Measurements from ENCODE around the gene GLRX3.
"Not testable (repeated sequence)": the region's sequence is repeated elsewhere in the genome, so short reads cannot be mapped to it uniquely, and the experiment has no call there.

Gene GLRX3

DNA sequence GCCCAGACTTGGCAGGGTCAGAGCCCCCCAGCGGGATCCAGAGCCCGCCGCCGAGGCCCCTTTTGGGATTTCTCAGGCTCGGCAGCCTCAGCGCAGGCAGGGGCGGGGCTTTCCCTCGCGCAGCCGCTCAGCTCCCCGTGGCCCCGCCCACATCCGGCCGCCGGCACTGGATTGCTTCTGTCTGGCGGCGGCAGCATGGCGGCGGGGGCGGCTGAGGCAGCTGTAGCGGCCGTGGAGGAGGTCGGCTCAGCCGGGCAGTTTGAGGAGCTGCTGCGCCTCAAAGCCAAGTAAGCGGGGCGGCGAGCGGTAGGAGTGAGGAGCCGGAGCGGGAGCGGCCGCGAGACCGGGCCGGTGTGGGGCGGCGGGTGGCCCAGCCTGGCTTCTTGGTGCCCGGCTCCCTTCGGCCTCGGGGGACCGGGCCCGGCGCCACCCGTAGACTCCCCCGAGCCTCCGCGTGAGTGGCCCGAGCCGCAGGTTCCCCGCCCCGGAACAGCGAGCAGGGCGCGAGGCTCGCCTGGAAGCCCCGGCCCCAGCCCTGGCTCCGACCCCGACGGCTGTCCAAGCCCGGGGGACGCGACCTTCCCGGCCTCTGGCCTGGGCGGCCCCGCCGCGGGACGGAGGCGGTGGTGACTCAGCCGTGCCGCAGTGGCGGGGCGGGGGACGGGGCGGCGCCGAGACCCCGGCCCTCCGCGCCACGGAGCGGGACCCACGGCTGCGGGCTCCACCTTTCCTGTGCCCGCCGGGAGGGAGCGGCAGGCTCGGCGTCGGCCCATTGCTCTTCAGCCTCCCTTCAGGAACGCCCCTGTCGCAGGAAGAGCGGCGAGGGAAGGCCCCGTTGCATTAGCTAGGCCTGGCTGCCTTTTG lies at the start of gene GLRX3:
GLRX3 (plus strand) TSS at position 166 of the 864 bp plus-strand sequence; CDS start at position 196, 30 bp downstream.
- DNase-seq (ENCODE audit: low spot score): peak; percentile 86

DNA sequence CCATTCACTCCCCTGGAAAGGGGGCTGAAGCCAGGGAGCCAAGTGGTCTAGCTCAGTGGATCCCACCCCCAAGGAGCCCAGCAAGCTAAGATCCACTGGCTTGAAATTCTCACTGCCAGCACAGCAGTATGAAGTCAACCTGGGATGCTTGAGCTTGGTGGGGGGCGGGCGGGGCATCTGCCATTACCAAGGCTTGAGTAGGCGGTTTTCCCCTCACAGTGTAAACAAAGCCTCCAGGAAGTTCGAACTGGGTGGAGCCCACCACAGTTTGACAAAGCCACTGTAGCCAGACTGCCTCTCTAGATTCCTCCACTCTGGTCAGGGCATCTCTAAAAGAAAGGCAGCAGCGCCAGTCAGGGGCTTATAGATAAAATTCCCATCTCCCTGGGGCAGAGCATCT lies 45.6 kb upstream of the GLRX3 start:
- not testable (repeated sequence) for DNase-seq (ENCODE audit: low spot score)

DNA sequence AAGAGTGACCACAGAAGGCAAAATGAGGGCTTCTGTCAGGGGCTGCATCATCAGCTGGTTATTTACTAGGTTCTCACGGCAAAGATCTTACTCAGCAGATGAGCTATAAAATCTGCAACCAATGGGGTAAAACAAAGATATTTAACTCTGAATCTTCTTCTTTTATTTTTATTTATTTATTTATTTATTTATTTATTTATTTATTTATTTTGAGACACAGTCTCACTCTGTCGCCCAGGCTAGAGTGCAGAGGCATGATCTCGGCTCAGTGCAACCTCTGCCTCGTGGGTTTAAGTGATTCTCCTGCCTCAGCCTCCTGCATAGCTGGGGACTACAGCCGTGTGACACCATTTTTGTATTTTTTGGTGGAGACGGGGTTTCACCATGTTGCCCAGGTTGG lies 36.8 kb upstream of the GLRX3 start:
- DNase-seq (ENCODE audit: low spot score): no peak

DNA sequence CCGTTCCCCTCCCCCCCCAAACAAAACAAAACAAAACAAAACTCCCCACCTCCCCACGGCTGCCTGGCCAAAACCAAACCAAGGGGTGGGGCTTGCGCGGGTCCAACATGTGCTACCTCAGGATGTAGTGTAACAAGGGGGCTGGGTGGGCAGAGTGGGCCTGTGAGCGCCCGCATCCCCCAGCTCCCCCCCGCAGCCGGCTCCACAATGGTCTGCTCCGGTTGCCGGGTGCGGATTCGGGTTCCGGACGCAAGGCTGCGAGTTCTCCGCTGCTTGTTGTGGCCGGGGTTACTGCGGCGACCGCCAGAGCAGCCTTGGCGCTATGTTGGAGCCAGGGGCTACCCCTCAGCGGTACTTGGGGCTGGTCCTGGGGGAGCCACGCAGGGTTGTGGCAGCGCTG lies 30.5 kb upstream of the GLRX3 start:
- no peak for DNase-seq (ENCODE audit: low spot score)

DNA sequence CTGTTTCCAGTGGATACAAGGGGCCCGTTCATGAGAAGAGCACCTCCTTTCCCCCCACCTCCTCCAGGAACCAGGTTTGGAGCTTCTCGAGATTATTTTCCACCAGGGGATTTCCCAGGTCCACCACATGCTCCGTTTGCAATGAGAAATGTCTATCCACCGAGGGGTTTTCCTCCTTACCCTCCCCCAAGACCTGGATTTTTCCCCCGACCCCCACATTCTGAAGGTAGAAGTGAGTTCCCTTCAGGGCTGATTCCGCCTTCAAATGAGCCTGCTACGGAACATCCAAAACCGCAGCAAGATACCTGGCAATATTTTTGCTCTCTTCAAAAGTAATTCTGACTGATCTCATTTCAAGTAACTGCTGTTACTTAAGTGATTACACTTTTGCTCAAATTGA lies 28.0 kb upstream of the GLRX3 start:
- not testable (repeated sequence) for DNase-seq (ENCODE audit: low spot score)

DNA sequence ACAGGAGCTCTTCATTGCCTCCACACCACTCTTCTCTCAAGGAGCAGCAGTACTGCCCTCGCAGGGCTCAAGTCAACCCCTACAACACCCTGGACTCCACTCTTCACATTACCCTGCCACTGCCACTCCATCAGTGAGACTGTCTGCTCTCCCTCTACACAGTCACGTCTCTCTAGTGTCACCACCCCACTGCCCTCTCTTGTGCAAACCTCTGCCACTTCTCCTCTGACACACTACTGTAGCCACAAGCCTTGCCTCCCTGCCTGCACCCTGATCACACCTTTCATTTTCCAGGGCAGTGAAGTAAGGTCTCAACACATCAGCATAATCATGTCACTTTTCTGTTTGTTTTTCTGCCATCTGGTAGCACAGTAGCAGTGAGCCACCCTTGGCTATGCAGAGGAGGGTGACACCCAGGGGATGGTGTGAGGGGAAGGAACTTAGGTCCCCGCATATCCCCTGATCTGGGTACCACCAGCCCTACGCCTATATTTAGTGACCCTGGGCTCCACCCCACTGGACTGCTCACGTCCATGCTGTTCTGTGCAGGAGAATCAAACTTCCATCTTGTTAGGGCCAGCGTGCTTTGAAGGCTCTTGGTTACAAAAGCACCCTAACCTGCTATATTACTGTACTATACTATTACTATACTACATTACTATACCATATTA lies 27.1 kb upstream of the GLRX3 start:
- no peak for DNase-seq (ENCODE audit: low spot score)

DNA sequence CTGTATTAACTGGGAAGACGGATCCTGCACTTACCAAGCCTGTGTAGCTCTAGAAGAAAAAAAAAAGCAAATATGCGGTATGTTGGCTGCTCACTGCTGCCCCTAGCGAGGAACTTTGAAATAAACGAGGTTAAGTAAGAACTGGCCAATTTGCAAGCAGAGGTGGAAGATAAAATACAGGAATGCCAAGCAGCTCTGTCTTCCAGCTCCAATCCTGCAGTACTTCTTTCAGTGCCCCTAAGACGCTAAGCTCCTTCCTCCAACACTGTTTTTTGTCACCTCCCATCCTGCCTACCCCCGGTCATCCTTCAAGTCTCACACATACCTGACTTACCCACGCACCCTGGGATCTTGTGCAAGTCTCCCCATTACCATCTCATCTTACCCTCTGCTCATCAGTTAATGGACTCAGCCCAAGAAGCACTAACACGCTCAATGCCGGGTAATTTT lies 26.4 kb upstream of the GLRX3 start:
- peak; percentile 80 for DNase-seq (ENCODE audit: low spot score)

DNA sequence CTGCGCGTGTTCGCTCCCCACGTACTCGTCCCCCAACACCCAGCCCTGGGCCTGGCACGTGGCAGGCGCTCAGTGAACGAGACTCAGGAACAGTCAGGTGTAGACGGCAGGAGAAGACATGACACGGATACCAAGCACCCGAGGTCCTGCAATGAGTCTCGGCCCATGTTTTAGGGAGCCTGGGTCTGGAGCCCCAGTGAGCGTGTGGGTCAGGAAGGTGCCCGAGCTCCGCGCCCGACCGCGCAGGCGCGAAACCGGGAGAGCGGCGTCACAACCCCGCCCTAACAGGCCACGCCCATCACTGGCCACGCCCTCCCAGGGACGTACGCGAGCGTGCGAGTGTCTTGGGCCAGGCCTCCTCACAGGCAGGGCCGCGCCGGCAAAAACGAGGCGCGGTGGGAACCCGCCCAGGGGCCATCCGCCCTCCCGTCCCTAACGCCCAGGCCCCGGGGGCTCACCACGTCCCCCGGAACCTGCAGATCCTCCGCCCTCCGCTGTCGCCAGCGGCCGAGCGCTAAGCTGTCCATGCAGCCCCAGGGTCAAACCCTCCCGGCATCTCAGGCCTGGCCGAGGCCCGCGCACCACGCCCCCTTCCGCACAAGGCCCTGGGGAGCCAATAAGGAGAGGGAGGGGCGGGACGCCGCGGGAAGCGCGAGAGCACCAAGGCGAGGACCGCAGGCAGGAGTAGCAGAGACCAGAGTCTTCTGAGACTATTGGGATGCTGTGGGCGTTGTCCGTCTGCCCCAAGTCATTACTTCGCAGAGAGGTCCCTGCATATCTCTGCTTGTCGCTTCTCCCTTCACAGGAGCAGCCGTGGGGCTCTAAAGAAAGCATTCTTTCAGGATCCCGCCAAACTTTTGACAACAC lies 25.7 kb upstream of the GLRX3 start, which contains the start of gene C10orf143:
C10orf143 (minus strand) TSS at position 585 of the 867 bp plus-strand sequence; CDS start at position 527, 58 bp downstream.
- DNase-seq (ENCODE audit: low spot score): peak; percentile 94

DNA sequence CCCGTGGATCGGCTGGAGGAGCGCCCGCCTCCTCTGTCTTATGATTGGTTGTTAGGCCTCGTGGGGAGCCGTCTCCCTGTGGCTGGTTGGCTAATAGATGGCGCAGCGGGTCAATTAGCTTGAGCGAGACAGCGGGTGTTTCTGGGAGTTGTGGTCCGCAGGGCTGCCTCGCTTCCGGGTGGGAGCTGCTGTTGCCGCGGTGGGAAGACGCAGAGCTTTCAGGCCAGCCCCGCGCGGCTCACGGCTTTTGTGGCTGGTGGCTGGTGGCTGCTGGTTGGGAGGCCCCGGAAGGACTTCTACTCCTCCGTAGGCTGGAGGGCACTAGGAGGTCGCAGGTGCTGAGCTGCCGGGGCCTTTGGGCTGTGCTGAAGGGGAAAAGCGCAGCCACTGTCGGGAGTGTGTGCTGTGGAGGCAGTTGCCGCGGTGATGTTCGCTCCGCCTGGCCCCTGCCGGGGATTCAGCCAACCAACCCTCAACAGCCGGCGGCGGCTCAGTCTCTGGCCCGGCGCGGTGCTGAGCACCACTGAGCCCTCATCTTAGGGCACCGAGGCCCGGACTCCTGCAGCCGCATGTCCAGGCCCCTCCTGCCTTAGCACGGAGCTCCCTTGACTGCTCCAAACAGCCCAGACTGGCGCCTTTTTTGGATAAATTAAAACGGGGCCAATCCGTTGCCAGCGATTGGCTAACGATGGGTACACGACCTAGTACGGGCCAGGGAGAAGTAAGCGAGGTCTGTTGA lies 24.9 kb upstream of the GLRX3 start:
- DNase-seq (ENCODE audit: low spot score): peak; percentile 95

DNA sequence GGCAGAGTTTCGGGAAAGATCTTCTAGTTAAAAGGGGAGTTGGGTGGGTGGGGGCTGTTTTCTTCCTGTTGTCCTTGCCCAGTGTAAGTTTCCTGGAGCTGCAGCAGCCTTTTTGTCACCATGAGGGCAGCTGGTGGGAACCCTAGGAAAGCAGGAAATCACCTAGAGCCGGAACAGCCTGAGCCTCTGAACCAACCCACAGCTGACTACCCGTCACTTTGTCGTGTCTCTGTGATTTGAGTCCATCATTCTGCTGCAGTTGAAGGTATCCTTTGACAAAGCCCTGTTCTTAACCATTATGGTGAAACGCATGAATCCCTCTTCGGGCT lies 24.4 kb upstream of the GLRX3 start:
- peak; percentile 27 for DNase-seq (ENCODE audit: low spot score)

DNA sequence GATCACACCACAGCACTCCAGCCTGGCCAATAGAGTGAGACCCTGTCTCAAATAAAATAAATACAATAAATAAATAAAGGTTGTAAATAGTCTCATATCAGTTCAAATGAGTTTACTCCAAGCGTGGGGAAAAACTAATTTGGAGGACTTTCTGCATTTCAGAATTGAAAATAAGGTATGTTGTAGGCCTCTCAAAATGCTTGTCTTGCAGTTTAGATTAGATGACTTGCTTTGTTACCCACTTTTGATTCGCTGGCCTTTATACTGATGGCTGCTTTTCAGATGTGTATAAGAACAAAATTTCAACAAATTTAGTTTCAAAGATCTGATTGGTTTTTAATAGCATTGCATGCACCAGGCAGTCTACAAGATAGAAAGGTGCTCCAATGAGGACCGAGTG lies 23.4 kb upstream of the GLRX3 start:
- DNase-seq (ENCODE audit: low spot score): no peak

DNA sequence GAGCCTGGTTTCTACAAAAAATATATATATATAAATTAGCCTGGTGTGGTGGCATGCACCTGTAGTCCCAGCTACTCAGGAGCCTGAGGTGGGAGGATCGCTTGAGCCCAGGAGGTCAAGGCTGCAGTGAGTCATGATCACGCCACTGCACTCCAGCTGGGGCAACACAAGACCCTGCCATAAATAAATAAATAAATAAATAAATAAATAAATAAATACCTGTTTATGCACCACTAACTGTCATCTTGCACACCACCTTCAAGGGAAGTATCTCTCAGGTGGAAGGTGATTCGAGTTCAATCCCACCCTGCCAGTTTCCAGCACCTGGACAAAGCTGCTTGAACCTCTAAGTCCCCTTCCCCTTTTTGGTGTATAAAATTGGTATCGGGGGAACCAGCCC lies 19.2 kb upstream of the GLRX3 start:
- DNase-seq (ENCODE audit: low spot score): not testable (repeated sequence)

DNA sequence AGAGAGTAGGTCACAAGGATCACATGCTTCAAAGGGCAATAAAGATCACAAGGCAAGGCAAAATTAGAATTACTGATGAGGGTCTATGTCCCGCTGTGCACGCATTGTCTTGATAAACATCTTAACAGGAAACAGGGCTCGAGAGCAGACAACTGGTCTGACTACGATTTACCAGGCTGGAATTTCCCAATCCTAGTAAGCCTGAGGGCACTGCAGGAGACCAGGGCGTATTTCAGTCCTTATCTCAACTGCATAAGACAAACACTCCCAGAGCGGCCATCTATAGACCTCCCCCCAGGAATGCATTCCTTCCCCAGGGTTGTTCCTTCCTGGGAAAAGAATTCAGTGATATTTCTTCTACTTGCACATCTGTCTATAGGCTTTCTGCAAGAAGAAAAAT lies 18.7 kb upstream of the GLRX3 start:
- not testable (repeated sequence) for DNase-seq (ENCODE audit: low spot score)

DNA sequence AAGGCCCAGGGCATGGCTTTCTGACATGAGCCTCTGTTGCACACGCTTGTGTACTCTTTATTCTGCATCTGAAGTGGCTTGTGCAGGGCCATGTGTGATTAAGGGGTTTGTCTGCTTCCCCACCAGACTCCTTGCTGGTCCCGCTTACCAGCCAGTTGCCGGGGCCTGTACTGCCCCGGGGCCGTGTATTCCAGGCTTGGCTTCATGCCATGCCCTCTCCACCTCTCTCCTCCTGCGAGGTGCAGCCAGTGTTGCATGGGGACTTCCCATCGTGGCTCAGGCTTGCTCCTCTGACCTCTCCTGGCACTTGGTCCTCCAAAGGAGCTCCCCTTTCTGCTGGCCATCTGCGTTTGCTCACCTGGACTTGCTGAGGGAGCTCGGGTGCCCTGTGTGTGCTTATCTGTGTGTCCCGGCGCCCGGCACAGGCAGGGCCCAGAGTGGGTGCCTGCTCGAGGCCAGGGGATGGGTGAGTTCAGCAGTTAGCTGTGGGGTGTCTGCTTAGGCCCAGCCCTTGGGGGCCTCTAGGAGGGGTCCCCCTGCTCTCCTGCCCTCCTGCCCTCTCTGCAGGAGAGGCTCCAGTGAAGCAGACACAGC lies 14.6 kb upstream of the GLRX3 start:
- DNase-seq (ENCODE audit: low spot score): no peak

DNA sequence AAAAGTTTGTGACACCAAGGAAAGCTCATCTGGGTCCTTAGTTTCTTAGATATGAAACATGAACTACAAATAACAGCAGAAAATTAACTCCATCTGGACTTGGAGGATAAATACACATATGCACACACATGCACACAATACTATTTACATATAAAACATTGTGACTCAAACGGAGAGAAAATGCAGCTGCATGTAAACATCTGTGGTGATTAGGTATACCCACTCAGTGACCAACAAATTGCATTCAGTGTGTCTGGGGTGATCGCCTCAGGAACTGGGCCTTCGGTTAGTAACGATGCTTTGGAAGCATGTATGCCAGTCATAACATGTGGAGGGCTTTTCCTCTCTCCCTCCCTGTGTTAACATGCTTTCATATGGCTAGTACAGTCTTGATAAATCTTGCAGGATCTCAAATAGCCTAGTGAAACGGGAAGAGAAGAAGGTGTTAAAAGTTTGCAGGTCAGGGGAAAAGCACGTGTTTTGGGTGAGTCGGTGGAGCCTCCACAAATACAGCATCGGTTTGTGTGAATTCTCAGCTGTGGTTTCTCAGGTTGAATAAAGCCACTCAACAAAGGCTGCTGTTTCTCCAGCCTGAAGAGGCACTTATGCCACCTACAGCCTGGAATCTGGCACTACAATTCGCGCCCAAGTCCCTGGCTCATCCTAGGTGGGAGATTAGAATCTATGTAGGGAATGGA lies 8.7 kb upstream of the GLRX3 start:
- peak; percentile 62 for DNase-seq (ENCODE audit: low spot score)

DNA sequence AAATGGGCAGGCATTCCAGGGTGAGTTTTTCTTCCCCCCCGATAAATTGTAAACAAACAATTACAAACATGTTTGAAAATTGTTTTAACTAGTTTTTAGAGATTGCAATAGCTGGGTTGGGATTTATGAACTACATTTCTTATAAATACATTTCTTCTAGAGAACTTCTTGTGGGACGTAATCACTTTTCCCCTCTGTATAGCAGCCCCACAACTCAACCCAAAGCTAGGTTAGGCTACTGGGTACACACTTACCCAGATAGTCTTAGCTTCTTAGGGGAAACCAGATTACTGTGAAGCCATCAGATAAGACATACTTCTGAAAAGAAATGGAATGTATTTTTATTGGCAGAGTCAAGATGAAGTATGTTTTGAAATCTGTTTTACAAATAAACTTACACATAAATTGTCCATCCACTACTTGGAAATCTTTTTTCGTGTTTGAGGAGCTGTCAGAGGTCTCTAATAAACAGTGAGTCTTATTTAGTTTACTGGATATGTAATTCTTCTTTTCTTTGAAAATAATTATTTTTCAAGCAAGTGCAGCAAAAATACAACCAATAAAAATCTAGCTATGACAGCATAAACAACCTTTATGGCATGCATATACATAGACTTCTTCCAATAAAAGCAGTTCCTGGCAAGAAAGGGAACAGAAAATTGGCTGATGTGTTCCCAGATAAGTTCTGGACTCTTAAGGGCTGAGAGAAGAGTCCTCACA lies 8.0 kb upstream of the GLRX3 start:
- DNase-seq (ENCODE audit: low spot score): no peak

DNA sequence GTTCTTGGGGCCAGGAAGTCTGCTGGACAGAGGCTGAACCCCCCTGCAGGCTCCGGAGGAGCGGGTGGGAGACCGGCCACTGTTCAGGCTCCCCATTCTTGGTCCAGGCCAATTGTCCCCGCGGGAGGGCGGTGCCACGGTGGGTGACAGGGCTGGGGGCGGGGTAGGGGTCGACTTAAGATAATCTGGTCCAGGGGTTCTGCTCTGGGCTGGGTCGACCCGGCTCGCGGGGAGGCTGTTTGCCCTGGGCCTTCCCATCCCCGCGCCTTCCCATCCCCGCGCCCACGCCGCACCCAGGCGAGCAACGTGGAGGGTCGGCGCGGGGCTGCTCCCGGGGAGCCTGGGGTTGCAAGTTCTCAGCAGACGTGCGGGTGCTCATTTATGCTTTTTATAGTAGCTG lies 7.3 kb upstream of the GLRX3 start:
- no peak for DNase-seq (ENCODE audit: low spot score)

DNA sequence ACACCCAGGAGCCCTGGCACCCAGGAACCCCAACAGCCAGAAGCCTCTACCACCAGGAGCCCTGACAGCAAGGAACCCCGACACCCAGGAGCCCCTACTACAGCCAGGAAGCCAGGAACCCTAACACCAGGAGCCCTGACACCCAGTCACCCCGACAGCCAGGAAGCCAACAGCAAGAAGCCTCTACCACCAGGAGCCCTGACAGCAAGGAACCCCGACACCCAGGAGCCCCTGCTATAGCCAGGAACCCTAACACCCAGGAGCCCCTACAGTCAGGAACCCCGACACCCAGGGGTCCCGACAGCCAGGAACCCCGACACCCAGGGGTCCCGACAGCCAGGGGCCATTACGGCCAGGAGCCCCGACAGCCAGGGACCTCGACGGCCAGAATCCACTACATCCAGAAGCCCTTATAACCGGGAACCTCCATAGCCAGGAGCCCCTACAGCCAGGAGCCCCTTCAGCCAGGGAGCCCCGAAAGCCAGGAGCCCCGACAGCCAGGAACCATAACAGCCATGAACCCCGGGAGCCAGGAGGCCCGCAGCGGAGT lies 440 bp upstream of the GLRX3 start:
- DNase-seq (ENCODE audit: low spot score): no peak

DNA sequence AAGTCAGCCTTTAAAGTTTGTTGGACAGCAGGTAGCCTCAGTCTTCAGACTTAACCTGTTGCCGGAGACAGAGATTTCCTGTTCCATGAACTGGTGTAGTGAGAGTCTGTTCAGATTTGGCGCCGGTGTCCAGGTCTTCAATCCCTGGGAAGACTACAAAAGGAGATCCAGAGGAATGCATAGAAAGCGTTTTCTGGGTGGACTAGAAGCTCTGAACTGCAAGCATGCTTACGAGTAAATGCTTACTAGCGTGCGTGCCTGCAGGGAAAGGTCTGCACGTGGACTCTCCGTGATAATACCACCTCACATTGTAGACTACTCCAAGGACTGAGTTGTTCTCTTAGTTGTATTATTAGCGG lies 878 bp downstream of the GLRX3 start:
- peak; percentile 5 for DNase-seq (ENCODE audit: low spot score)

All from LoVo (cell line).